SH-SY5Y (cell line): ENCODE results near the gene RGS3.

ENCODE experiments used
- GATA2 ChIP-seq: IDR thresholded peaks from 2 replicates; pipeline ENCODE4 v1.6.1; 2011; ENCODE audit warnings: mild to moderate bottlenecking, low read depth, low read length
- GATA3 ChIP-seq: IDR thresholded peaks from 2 replicates; pipeline ENCODE4 v1.6.1; 2011; ENCODE audit warnings: low read depth, mild to moderate bottlenecking, low read length, moderate library complexity

- TF ChIP-seq GATA3 = no peak
- no peak for TF ChIP-seq GATA2
Measured at GRCh38 chr9:113483676-113484257, 20.2 kb downstream of the RGS3 start.
